ACC112 (cell line): ENCODE results near the gene JMJD7.
A peak's percentile ranks its signal among the peaks of the same experiment; 100 is the strongest.

Experiments used
- H2AFZ ChIP-seq: fragments of 200-600 bp; sonication (generic); one replicate; pipeline ENCODE4 v1.6.0; 2017; ENCODE audit warnings: antibody characterized with exemption, low read length; ENCODE audit not compliant: unreplicated experiment
- H3K27ac ChIP-seq: fragments of 200-600 bp; sonication (generic); 2 replicates; pipeline ENCODE4 v1.5.1; 2014; ENCODE audit warnings: low read depth, mild to moderate bottlenecking, antibody characterized with exemption, low read length, moderate library complexity
- H3K27me3 ChIP-seq: fragments of 200-600 bp; sonication (generic); 2 replicates; pipeline ENCODE4 v1.6.1; 2014; ENCODE audit warnings: mild to moderate bottlenecking, antibody characterized with exemption, low read length, moderate library complexity, mixed read lengths; ENCODE audit not compliant: insufficient read depth
- H3K36me3 ChIP-seq: fragments of 200-600 bp; sonication (generic); 2 replicates; pipeline ENCODE4 v1.6.1; 2016; ENCODE audit warnings: mild to moderate bottlenecking, antibody characterized with exemption, low read length, moderate library complexity, mixed read lengths; ENCODE audit not compliant: insufficient read depth
- H3K4me1 ChIP-seq: fragments of 200-600 bp; sonication (generic); one replicate; pipeline ENCODE4 v1.6.1; 2016; ENCODE audit warnings: low read length, mixed read lengths; ENCODE audit not compliant: insufficient read depth, unreplicated experiment, control insufficient read depth
- H3K4me3 ChIP-seq: fragments of 200-600 bp; sonication (generic); 2 replicates; pipeline ENCODE4 v1.5.1; 2014; ENCODE audit warnings: mild to moderate bottlenecking, low read depth, low read length
- H3K79me2 ChIP-seq: fragments of 200-600 bp; sonication (generic); one replicate; pipeline ENCODE4 v1.6.0; 2016; ENCODE audit warnings: low read length; ENCODE audit not compliant: control insufficient read depth, unreplicated experiment, insufficient read depth

JMJD7 gene

GRCh38 chr15:41827880-41828806 is at the start of gene JMJD7:
Gene JMJD7 (plus strand): TSS chr15:41828092. CDS start chr15:41828125, 33 bp downstream.
- Histone ChIP-seq H3K36me3 (0 out of 2 replicates have a peak, but pooled peaks cover 2% of the 10 kb centered on the region), H3K79me2 (no peaks in the 10 kb centered on the region), H3K27me3 (no peaks in the 10 kb centered on the region), H3K4me3 (peak within 1 kb of the TSS; percentile 91), H2AFZ (peak within 1 kb of the TSS; percentile 65), H3K4me1 (peaks cover 7% of the 10 kb centered on the region), H3K27ac (no peak within 1 kb of the TSS; the same call in 1 of the 2 replicates)

GRCh38 chr15:41778521-41778920 is 49.4 kb upstream of the JMJD7 start:
- peaks cover 66% of the 10 kb centered on the region for H3K79me2 ChIP-seq
- H3K4me1 ChIP-seq, result peaks cover 56% of the 10 kb centered on the region

GRCh38 chr15:41779662-41780157 is 48.2 kb upstream of the JMJD7 start:
- H3K79me2 ChIP-seq, result peaks cover 71% of the 10 kb centered on the region
- no peaks in the 10 kb centered on the region for H3K27me3 ChIP-seq
- no peak overlapping the region; the same call in 1 of the 2 replicates for H3K4me3 ChIP-seq
- H3K36me3 ChIP-seq, result no peaks in the 10 kb centered on the region
- H2AFZ ChIP-seq, result no peak overlapping the region
- no peak overlapping the region; the same call in 1 of the 2 replicates for H3K27ac ChIP-seq
- peaks cover 53% of the 10 kb centered on the region for H3K4me1 ChIP-seq

More at GRCh38 chr15:41778521-41778920, 49.4 kb upstream of the JMJD7 start:
- Histone ChIP-seq H2AFZ (no peak overlapping the region), H3K4me3 (peak overlapping the region; percentile 57; the same call in 1 of the 2 replicates), H3K27me3 (no peaks in the 10 kb centered on the region), H3K36me3 (no peaks in the 10 kb centered on the region), H3K27ac (peak overlapping the region; percentile 52)

- H3K4me3 ChIP-seq, result no peak overlapping the region; the same call in 1 of the 2 replicates
- H3K27ac ChIP-seq, result no peak overlapping the region; the same call in 1 of the 2 replicates
- peaks cover 73% of the 10 kb centered on the region for H3K79me2 ChIP-seq
- H3K4me1 ChIP-seq, result peaks cover 52% of the 10 kb centered on the region
- H3K36me3 ChIP-seq, result no peaks in the 10 kb centered on the region
- no peaks in the 10 kb centered on the region for H3K27me3 ChIP-seq
- no peak overlapping the region for H2AFZ ChIP-seq
Measured at GRCh38 chr15:41780266-41780665, 47.6 kb upstream of the JMJD7 start.

GRCh38 chr15:41780727-41781126 is 47.2 kb upstream of the JMJD7 start:
- Histone ChIP-seq H3K4me3 (no peak overlapping the region), H3K79me2 (peaks cover 70% of the 10 kb centered on the region), H2AFZ (no peak overlapping the region), H3K27ac (no peak overlapping the region), H3K4me1 (peaks cover 48% of the 10 kb centered on the region), H3K36me3 (no peaks in the 10 kb centered on the region), H3K27me3 (no peaks in the 10 kb centered on the region)

GRCh38 chr15:41782371-41783282 is 45.3 kb upstream of the JMJD7 start:
- Histone ChIP-seq H3K4me3 (no peak overlapping the region), H2AFZ (no peak overlapping the region), H3K36me3 (no peaks in the 10 kb centered on the region), H3K27ac (no peak overlapping the region), H3K79me2 (peaks cover 56% of the 10 kb centered on the region), H3K4me1 (peaks cover 29% of the 10 kb centered on the region), H3K27me3 (no peaks in the 10 kb centered on the region)

- Histone ChIP-seq H3K4me3 (no peak overlapping the region), H3K79me2 (peaks cover 50% of the 10 kb centered on the region), H3K4me1 (peaks cover 22% of the 10 kb centered on the region), H3K27me3 (no peaks in the 10 kb centered on the region), H3K36me3 (no peaks in the 10 kb centered on the region), H2AFZ (no peak overlapping the region), H3K27ac (no peak overlapping the region)
Measured at GRCh38 chr15:41783296-41783695, 44.6 kb upstream of the JMJD7 start.

GRCh38 chr15:41788262-41788661 is 39.6 kb upstream of the JMJD7 start:
- Histone ChIP-seq H3K27me3 (no peaks in the 10 kb centered on the region), H3K4me1 (peaks cover 42% of the 10 kb centered on the region), H3K27ac (no peak overlapping the region), H2AFZ (no peak overlapping the region), H3K36me3 (no peaks in the 10 kb centered on the region), H3K4me3 (no peak overlapping the region), H3K79me2 (peaks cover 47% of the 10 kb centered on the region)

GRCh38 chr15:41789236-41789635 is 38.7 kb upstream of the JMJD7 start:
- Histone ChIP-seq H2AFZ (no peak overlapping the region), H3K79me2 (peaks cover 41% of the 10 kb centered on the region), H3K27ac (0 out of 2 replicates have a peak overlapping the region, but pooled peaks have one; percentile 97), H3K4me3 (no peak overlapping the region), H3K27me3 (no peaks in the 10 kb centered on the region), H3K4me1 (peaks cover 42% of the 10 kb centered on the region), H3K36me3 (no peaks in the 10 kb centered on the region)

- Histone ChIP-seq H3K4me3 (no peak overlapping the region), H3K27ac (peak overlapping the region; percentile 97), H3K27me3 (no peaks in the 10 kb centered on the region), H3K4me1 (peaks cover 42% of the 10 kb centered on the region), H3K36me3 (no peaks in the 10 kb centered on the region), H3K79me2 (peaks cover 41% of the 10 kb centered on the region), H2AFZ (no peak overlapping the region)
Measured at GRCh38 chr15:41789662-41790061, 38.2 kb upstream of the JMJD7 start.
